Testis (tissue), 3 donors: ENCODE data around the gene C20orf141. TPM values are rescaled to one million over a fixed set of nuclear protein-coding genes. Genes with fewer than 3 reads are reported as not detected.

Experiments used
- DNase-seq: peaks from one replicate; pipeline ENCODE4 v3.0.0-alpha.2; 2019
- H3K27ac ChIP-seq, 2 donors: fragments of 200-600 bp; sonication (generic); one replicate each; pipeline ENCODE4 v1.5.1; 2019
- H3K27me3 ChIP-seq: fragments of 200-600 bp; sonication (generic); one replicate; pipeline ENCODE4 v1.5.1; 2019
- H3K36me3 ChIP-seq: fragments of 200-600 bp; sonication (generic); one replicate; pipeline ENCODE4 v1.5.1; 2017; ENCODE audit warnings: low read depth; ENCODE audit errors: missing control alignments
- H3K4me1 ChIP-seq: fragments of 200-600 bp; sonication (generic); one replicate; pipeline ENCODE4 v1.5.1; 2019
- H3K4me3 ChIP-seq, 2 donors: fragments of 200-600 bp; sonication (generic); one replicate each; pipeline ENCODE4 v1.5.1; 2017 to 2019
- H3K9me3 ChIP-seq: fragments of 200-600 bp; sonication (generic); one replicate; pipeline ENCODE4 v1.5.1; 2017
- CTCF ChIP-seq, 3 experiments: fragments of 450-650 bp in 2 of 3; fragments of 200-600 bp in 1 of 3; sonication (generic) in 1 of 3; IDR thresholded peaks; one replicate each; pipeline ENCODE4 v1.5.1; 2016 to 2019; ENCODE audit warnings: antibody characterized with exemption in 3 of 3, mild to moderate bottlenecking in 2 of 3, moderate library complexity in 1 of 3
- POLR2A ChIP-seq: fragments of 450-650 bp; IDR thresholded peaks from one replicate; pipeline ENCODE4 v1.6.1; 2017; ENCODE audit warnings: antibody characterized with exemption, mild to moderate bottlenecking, moderate library complexity
- WGBS, 2 donors: methylation state at CpG; one replicate each; pipeline ENCODE4 v1.1.5; 2018; 5-methylcytosine and 5-hydroxymethylcytosine counted together
- intact Hi-C: fragments of 100-400 bp; cut with DNase I; formaldehyde crosslinking; loops from one replicate; pipeline ENCODE4 v1.15.1; 2023; ENCODE audit warnings: low total_unique reads
- polyA plus RNA-seq: library from polyadenylated mRNA; stranded (reverse); fragments of 350-450 nt; fragmentation: Illumina TruSeq; extraction: RNeasy Lipid Tissue Mini Kit (QIAGEN cat#74804); gene quantifications from one replicate; pipeline ENCODE4 v1.2.3, GENCODE V29; 2014; ENCODE audit warnings: low read depth, low replicate concordance; ENCODE audit not compliant: insufficient read depth
- total RNA-seq, 2 donors: library from RNA; depleted of rRNA; stranded (reverse); fragments of >200 nt; gene quantifications; one replicate each; pipeline ENCODE4 v1.2.3, GENCODE V29; 2016

Gene C20orf141
- total and polyA plus RNA-seq, 3 donors from 2014 or later: 53.6 to 177 (median 154) TPM

- H3K4me3 ChIP-seq: no peak overlapping the region
- no peak for DNase-seq
- intact Hi-C loops: no loop called here
- no peak overlapping the region for H3K27ac ChIP-seq
- no peaks in the 10 kb centered on the region for H3K27me3 ChIP-seq
- no peak for TF ChIP-seq POLR2A
- H3K4me1 ChIP-seq: peaks cover 4% of the 10 kb centered on the region
- WGBS, 2 donors: 94 to 97% methylated on average over 14 of the region's 14 CpGs
- no peaks in the 10 kb centered on the region for H3K36me3 ChIP-seq
- no peaks in the 10 kb centered on the region for H3K9me3 ChIP-seq
Observed at GRCh38 chr20:2834401-2835110, 19.8 kb downstream of the C20orf141 start.

GRCh38 chr20:2835331-2835796, 20.6 kb downstream of the C20orf141 start:
- Histone ChIP-seq H3K9me3 (no peaks in the 10 kb centered on the region), H3K27me3 (no peaks in the 10 kb centered on the region), H3K27ac (no peak overlapping the region), H3K4me3 (no peak overlapping the region), H3K4me1 (peaks cover 6% of the 10 kb centered on the region), H3K36me3 (no peaks in the 10 kb centered on the region)
- no peak for DNase-seq
- 81 to 84% methylated on average over 4 to 6 of the region's 6 CpGs for WGBS, 2 donors
- TF ChIP-seq CTCF (IDR thresholded peaks at IDR 0.05): no peak
- TF ChIP-seq POLR2A: no peak
- intact Hi-C loops: no loop called here

GRCh38 chr20:2836035-2836434, 21.2 kb downstream of the C20orf141 start:
- H3K27ac ChIP-seq: no peak overlapping the region
- 96% methylated on average over 5 of the region's 5 CpGs for WGBS, 2 donors
- DNase-seq: no peak
- TF ChIP-seq POLR2A (no peak), CTCF (IDR thresholded peaks at IDR 0.05) (no peak)
- peaks cover 6% of the 10 kb centered on the region for H3K4me1 ChIP-seq
- no peaks in the 10 kb centered on the region for H3K27me3 ChIP-seq
- no peaks in the 10 kb centered on the region for H3K36me3 ChIP-seq
- no peaks in the 10 kb centered on the region for H3K9me3 ChIP-seq
- intact Hi-C loops: no loop called here
- H3K4me3 ChIP-seq: no peak overlapping the region

GRCh38 chr20:2837221-2837960, 22.6 kb downstream of the C20orf141 start:
- WGBS, 2 donors: 89 to 94% methylated on average over 6 of the region's 6 CpGs
- no peak overlapping the region for H3K4me3 ChIP-seq
- TF ChIP-seq POLR2A (no peak), CTCF (IDR thresholded peaks at IDR 0.05) (no peak)
- H3K27me3 ChIP-seq: no peaks in the 10 kb centered on the region
- H3K4me1 ChIP-seq: peaks cover 14% of the 10 kb centered on the region
- no peaks in the 10 kb centered on the region for H3K9me3 ChIP-seq
- intact Hi-C loops: no loop called here
- no peak overlapping the region for H3K27ac ChIP-seq
- DNase-seq: no peak
- H3K36me3 ChIP-seq: no peaks in the 10 kb centered on the region

GRCh38 chr20:2838170-2838797, 23.5 kb downstream of the C20orf141 start:
- Histone ChIP-seq H3K9me3 (no peaks in the 10 kb centered on the region), H3K4me1 (peaks cover 14% of the 10 kb centered on the region), H3K36me3 (no peaks in the 10 kb centered on the region), H3K27ac (no peak overlapping the region), H3K27me3 (no peaks in the 10 kb centered on the region), H3K4me3 (no peak overlapping the region)
- DNase-seq: no peak
- intact Hi-C loops: no loop called here
- 94 to 97% methylated on average over 18 to 19 of the region's 19 CpGs for WGBS, 2 donors
- TF ChIP-seq CTCF (IDR thresholded peaks at IDR 0.05) (no peak), POLR2A (no peak)
